C4-2B (cell line): ENCODE results near the gene RIMS1.

Source experiments
- ZFX ChIP-seq: fragments of 450-650 bp; IDR thresholded peaks from 2 replicates; pipeline ENCODE4 v1.6.1; 2017
- TF ChIP-seq, protein P1 (sequence below): fragments of 450-650 bp; conservative IDR thresholded peaks from 2 replicates; pipeline ENCODE4 v1.5.1; 2017; ENCODE audit warnings: mild to moderate bottlenecking

- TF ChIP-seq, protein P1, sequence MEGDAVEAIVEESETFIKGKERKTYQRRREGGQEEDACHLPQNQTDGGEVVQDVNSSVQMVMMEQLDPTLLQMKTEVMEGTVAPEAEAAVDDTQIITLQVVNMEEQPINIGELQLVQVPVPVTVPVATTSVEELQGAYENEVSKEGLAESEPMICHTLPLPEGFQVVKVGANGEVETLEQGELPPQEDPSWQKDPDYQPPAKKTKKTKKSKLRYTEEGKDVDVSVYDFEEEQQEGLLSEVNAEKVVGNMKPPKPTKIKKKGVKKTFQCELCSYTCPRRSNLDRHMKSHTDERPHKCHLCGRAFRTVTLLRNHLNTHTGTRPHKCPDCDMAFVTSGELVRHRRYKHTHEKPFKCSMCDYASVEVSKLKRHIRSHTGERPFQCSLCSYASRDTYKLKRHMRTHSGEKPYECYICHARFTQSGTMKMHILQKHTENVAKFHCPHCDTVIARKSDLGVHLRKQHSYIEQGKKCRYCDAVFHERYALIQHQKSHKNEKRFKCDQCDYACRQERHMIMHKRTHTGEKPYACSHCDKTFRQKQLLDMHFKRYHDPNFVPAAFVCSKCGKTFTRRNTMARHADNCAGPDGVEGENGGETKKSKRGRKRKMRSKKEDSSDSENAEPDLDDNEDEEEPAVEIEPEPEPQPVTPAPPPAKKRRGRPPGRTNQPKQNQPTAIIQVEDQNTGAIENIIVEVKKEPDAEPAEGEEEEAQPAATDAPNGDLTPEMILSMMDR = no peak
- no peak for TF ChIP-seq ZFX
These were observed 194.1 kb downstream of the RIMS1 start for GRCh38 chr6:72080260-72080941.
